Stimulated activated CD8-positive, alpha-beta memory T cell treated with anti-CD3 and anti-CD28 coated beads, Interleukin-2, amount 100 ng/mL, for 1 hour (primary cell): ENCODE measurements around the gene DUSP11.
"Not testable (repeated sequence)": the region's sequence is repeated elsewhere in the genome, so short reads cannot be mapped to it uniquely, and the experiment has no call there.

ENCODE experiments used
- DNase-seq, 2 donors: peaks; one replicate each; pipeline ENCODE4 v3.0.0-alpha.2; 2020; ENCODE audit warnings: low read depth in 2 of 2

DUSP11 gene

DNA sequence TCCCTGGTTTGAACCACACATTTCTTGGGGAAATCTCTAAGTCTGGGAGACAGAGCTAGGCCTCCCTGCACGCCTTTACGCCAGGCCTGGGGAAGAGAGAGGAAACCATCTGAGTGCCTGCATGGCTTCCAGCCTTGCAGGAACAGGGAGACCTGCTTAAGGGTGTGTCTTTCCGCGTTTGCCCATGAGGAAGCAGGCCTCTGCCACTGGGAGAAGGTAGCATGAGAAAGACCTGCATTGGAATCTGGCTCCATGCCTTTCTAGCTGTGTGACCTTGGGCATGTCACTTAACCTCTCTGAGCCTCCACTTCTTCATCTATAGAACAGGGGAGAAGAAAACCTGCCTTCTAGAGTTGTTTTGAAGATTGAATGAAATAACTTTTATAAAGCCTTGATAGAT is 62.2 kb downstream of the DUSP11 start:
- DNase-seq = not testable (repeated sequence)

DNA sequence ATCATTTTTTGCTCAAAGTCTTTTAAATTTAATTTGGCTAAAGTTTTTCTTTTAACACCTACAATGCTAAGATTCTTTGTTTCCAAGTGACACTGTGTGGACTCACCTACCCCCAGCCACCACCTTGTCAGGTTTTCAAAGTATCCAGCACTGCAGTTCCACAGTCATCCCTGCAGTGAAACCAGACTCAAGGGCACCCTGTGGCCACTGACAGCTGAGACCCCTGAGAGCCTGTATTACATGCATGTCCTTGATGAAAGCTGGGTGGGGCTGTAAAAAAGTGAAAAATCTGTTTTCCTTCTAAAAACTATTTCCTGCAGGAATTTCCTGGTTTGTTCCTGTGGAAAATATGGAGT is 62.7 kb downstream of the DUSP11 start:
- DNase-seq = no peak

DNA sequence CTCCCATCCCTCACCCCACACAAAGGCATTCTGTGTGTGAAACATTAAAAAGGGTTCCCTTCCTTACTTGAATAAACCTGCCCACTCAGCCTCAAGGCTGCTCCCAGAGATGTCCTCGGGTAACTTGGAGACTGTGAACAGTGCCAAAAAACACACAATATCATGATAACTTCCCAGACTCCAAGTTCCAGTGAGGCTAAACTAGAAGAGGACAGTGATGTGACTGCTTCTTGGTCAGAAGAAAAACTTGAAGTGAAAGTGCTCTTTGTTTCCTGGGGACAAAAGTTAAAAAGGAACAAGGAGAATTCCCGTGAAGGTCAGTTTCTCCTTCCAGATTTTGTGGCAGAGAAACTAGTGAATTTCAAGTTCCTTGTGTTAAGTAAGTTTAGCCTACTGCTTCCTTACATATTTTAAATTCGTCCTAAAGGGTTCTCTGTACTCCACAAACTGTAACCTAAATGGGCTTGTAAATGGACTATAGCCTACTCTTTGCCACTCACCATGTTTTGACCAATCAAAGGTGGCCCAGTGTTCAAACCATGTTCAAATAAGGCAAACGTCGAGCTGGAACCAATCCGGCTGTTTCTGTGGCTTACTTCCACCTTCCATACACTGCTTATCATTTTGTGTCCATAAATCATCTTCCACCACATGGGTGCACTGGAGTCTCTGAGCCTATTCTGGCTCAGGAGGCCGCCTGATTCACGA is 63.2 kb downstream of the DUSP11 start:
- DNase-seq = no peak

- no peak for DNase-seq
These were observed 65.8 kb downstream of the DUSP11 start for GRCh38 chr2:73714091-73714490.
